HG03060 (cell line): ENCODE measurements around the gene PRR14L.
"Not testable (repeated sequence)": the region's sequence is repeated elsewhere in the genome, so short reads cannot be mapped to it uniquely, and the experiment has no call there.

Source experiments
- ATAC-seq: cut with Tn5 transposase; IDR thresholded peaks from one replicate; pipeline ENCODE4 v1.9.1; 2021; ENCODE audit warnings: low read depth, moderate number of reproducible peaks; ENCODE audit not compliant: unreplicated experiment

Gene PRR14L

GRCh38 chr22:31749636-31750364 lies at the start of gene PRR14L:
PRR14L (minus strand) TSS chr22:31750132; CDS start chr22:31738860, 11,272 bp downstream.
- ATAC-seq, result peak; percentile 42

DNA sequence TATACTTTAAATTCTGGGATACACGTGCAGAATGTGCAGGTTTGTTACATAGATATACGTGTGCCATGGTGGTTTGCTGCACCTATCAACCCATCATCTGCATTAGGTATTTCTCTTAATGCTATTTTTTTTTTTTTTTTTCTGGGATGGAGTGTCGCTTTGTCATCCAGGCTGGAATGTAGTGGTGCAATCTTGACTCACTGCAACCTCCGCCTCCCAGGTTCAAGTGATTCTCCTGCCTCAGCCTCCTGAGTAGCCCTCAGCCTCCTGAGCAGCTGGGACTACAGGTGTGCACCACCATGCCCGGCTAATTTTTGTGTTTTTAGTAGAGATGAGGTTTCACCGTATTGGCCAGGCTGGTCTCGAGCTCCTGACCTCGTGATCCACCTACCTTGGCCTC lies 49.4 kb upstream of the PRR14L start:
- not testable (repeated sequence) for ATAC-seq

DNA sequence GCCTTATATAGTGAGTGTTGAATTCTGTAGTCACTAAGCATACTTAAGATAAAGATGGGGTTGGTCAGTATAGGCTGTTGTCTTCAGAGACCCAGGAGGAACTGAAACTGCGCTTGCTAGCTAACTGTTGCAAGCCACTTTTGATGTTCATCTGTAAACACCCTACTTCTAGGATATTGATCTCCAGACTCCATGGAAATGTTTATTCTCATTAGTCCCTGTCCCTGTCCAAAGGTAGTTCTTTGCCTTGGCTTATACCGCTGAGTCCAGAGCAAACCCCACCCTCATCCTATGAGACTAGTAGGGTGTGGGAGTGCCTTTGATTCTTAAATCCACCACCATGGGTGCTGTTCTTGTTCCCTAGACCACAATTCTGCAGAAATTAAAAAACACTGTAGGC lies 40.3 kb upstream of the PRR14L start:
- no peak for ATAC-seq

DNA sequence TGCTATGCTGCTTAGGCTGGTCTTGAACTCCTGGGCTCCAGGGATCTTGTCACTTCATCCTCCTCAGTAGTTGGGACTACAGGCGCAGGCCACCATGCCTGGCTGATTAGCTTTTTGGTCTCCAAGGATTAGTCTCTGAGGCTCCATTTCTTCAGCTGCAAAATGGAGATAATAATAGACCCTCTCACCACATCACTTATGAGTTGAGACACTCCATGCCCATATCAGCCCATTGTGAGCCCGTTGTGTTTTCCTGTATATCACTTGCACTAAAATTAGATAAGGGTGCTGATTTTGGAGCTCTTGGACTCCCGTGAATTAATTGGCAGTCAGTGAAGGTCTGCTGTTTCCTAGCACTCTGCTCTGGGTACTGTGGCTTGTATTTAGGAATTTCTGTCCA lies 39.9 kb upstream of the PRR14L start:
- no peak for ATAC-seq

- ATAC-seq, result no peak
Observed at GRCh38 chr22:31776231-31776630, 26.3 kb upstream of the PRR14L start.

- no peak for ATAC-seq
Observed at GRCh38 chr22:31773416-31773815, 23.5 kb upstream of the PRR14L start.

DNA sequence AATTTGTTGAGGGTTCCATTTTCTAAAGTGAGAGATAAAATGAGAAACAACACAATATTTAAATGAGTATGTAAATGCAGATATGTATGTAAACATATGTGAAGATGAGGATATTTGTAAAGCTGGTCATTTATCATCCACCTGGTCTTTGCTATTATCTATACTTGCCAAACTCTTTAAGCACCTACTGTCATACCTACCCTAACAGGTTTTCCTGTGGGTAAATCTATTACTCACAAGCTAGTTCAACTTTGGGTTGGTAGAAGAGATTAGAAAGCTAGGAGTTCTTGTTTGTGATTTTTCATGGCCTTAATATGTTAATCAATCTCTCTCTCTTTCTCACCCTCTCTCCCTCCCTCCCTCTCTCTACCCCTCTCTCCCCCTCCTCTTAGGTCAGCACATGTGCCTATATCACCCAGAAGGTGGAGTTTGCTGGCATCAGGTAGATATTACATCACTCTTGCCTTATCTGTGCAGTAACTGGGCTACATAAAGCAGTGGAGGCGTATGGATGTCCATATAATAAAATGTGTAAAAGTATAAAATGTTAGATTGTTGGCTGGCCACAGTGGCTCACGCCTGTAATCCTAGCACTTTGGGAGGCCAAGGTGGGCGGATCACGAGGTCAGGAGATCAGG lies 18.6 kb upstream of the PRR14L start:
- no peak for ATAC-seq

DNA sequence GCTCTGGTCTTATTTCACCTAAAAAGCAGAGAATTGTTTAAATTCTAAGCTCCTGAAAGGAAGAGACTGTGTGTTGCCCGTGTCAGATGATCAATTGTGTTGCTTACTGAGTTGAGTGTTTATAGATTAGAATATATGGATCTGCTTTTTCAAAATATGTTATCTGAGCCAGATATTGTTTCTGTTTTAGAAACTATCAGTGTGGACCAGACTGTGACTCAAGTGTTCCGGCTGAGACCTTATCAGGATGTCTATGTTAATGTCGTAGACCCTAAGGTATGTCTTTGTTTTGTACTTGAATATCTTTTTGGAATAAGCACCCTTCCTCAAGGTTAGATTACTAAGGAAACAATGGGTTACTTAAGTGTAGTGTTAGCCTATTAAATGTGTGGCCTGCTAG lies 14.9 kb upstream of the PRR14L start:
- ATAC-seq, result no peak

- not testable (repeated sequence) for ATAC-seq
Observed at GRCh38 chr22:31758860-31759259, 8.9 kb upstream of the PRR14L start.

GRCh38 chr22:31757265-31757664 lies 7.3 kb upstream of the PRR14L start:
- no peak for ATAC-seq

- no peak for ATAC-seq
Observed at GRCh38 chr22:31754813-31755212, 4.9 kb upstream of the PRR14L start.

DNA sequence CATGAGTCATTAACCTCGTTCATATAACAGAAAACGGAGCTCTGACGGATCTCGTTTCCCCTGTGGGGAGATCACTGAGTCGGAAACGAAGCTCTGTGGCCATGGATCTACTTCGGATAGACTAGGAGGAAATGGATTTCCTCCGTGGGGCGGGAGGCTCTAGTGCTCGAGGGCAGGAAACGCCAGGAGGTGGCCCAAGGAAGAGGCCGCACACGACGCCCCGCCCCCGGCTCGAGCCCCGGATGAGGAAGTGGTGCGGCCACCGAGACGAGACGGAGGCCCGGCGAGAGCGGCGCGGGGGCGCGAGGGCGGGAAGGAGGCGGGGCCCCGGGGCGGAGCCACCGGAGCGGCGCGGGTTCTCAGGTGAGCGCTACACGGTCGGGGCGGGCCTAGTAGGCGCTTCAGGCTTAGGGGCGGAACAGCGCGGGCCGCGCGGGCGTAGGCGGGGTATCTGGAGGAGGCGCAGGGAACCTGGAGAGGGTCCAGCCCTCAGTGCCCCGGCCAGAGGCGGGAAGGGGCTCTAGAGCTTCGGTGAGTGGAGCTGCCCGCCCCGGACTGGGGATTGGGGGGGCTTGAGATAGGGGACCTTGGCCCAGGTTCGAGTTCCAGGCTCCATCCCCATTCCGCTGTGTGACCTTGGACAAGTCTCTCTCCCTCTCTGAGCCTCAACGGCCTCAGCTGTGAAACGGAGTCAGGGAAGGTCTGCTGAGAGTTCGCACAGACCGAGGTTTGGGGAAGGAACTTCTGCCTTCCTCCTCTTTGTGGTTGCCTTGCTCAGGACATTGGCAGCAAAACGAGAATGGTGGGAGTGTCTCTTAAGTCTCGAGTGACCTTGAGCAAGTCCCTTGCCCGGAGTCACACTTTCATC lies 3.9 kb upstream of the PRR14L start, which contains the start of gene DEPDC5:
Gene DEPDC5 (plus strand): TSS at position 386 of the 868 bp plus-strand sequence. CDS start 903 bp downstream, outside the sequence.
- peak; percentile 34 for ATAC-seq

DNA sequence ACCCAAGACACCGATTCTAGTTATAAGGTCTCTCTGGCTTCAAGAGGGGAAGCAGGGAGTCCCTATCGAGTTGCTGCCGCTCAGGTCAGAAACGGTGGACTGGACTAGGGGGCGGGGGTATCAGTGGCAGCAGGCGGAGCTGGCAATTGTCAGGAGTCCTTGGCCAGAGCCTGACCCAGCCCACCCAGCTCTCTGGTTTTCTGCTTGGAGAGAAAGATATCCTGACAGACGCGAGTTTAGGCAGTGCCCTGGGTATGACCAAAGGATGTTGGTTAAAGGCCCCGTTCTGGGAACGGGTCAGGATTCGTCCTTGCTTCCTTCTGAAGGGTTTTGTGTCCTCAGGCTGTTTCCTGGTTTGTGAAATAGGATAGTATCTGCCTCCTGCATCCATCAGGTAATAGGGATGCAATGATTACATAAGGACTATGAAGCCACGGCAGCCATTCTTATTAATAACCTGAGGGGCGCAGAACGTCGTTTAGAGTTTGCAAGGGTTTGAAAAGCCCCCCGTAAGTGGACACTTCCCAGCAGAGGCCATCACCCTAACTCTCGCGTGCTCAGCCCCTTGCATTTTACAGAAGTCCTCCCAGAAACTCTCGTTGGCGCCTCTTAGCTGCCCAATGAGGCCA lies 3.2 kb upstream of the PRR14L start:
- ATAC-seq, result no peak

DNA sequence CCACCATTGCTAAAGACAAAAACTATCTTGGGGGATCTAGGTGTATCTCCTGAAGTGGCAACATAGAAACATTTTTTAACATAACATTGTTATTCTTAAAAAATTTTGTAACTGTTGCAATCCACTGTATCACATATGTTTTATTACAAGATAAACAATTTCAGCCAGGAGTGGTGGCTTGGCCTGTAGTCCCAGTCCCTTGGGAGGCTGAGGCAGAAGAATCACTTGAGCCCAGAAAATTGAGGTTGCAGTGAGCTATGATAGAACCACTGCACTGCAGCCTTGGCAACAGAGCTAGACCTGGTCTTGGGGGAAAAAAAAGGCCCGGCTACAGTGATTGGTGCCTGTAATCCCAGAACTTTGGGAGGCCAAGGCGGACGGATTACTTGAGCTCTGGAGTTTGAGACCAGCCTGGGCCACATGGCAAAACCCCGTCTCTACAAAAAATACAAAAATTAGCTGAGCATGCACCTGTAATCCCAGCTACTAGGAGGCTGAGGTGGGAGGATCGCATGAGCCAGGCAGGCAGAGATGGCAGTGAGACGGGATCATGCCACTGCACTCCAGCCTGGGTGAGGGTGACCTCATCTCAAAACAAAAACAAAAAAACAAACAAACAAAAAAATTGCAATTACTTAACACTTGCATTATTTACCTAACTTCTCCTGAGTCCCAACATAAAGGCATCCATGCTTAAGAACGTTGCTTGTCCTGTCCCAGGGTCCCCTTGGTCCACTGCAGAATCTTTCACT lies 2.3 kb upstream of the PRR14L start:
- no peak for ATAC-seq

GRCh38 chr22:31750365-31751284 lies 693 bp upstream of the PRR14L start:
- no peak for ATAC-seq

DNA sequence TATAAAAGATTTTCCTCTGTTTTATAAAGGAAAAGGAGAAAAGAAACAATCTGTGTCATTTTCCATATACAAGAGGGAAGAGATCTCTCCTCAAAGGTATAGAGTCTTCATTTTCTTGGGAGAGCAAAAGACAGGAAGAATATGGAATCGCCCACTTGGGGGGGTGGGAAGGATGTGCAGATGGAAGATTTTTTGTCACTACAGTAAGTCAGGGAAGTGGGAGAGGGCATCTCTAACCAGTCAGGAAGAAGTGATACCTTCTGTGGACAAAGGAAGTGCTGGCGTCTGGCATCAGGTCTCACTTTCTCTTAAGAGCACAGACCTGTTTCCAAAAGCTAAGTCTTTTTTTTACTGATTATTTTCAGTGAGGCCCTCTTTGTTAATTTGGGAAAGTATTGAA lies 1.4 kb downstream of the PRR14L start:
- no peak for ATAC-seq

- ATAC-seq, result no peak
Observed at GRCh38 chr22:31747441-31747840, 2.5 kb downstream of the PRR14L start.

DNA sequence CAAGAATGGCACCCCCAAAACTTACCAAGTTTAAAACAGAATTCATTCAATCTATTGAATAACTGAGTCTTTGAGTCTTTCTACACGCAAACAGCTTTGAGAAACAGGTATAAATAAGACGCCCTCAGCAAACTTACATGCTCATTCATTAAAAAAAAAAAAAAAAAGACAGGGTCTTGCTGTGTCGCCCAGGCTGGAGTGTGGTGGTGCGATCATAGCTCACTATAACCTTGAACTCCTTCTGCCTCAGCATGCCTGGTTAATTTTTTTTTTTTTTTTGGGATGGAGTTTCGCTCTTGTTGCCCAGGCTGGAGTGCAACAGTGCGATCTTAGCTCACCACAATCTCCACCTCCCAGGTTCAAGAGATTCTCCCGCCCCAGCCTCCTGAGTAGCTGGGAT lies 6.1 kb downstream of the PRR14L start:
- no peak for ATAC-seq

DNA sequence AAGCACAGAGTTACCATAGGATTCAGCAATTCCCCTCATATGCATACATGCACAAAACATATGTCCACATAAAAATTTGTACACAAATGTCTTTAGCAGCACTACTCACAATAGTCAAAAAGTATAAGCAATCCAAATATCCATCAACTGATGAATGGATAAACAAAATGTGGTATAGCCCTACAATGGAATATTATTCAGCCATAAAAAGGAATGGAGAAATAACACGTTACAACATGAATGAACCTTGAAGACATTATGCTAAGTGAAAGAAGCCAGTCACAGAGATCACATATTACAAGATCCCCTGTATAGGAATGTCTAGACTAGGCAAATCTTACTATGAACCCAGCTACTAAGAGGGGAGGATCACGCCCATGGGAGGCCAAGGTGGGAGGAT lies 7.2 kb downstream of the PRR14L start:
- no peak for ATAC-seq
